Amniotic stem cell (primary cell): Measurements from ENCODE around the gene ERVFRD-1.
"Not testable (repeated sequence)": the region's sequence is repeated elsewhere in the genome, so short reads cannot be mapped to it uniquely, and the experiment has no call there.

Source experiments
- DNase-seq: peaks from one replicate; lab custom pipeline; 2025; lab: John Stamatoyannopoulos, UW

Gene ERVFRD-1

GRCh38 chr6:11091141-11091540 lies 20.4 kb downstream of the ERVFRD-1 start:
- DNase-seq: not testable (repeated sequence)

DNA sequence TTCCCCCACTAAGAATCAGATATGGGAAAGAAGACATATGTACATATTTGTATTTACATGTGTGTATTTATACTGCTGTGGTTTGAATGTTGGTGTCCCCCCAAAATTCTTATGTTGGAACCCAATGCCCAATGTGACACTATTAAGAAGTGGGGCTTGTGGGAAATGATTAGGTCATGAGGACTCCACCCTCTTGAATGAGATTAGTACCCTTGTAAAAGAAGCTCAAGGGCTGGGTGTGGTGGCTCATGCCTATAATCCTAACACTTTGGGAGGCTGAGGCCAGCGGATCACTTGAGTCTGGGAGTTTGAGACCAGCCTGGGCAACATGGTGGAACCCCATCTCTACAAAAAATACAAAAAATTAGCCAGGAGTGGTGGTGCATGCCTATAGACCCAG lies 21.8 kb downstream of the ERVFRD-1 start:
- DNase-seq: no peak

GRCh38 chr6:11087141-11087812 lies 24.2 kb downstream of the ERVFRD-1 start:
- DNase-seq: not testable (repeated sequence)

- DNase-seq: no peak
Observed at GRCh38 chr6:11085758-11086435, 25.6 kb downstream of the ERVFRD-1 start.

- no peak for DNase-seq
Observed at GRCh38 chr6:11083956-11084355, 27.6 kb downstream of the ERVFRD-1 start.

DNA sequence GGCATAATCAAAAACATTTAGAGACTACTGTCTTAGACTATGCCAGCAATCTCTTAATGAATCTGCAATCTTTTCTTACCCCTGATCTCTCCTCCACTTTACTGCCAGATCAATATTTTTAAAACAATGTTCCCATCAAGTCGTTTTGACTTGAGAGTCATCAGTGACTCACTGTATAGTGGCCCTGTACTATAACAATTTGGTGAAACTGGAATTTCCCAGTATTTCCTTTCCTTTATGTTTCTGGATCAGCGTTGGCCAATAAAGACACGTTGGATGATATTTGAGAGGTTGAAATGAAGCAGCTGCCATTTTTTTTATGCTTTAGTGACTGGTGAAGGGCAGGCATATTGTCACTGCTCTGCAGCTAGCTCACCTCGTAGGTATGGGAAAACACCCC lies 28.0 kb downstream of the ERVFRD-1 start:
- DNase-seq: no peak

DNA sequence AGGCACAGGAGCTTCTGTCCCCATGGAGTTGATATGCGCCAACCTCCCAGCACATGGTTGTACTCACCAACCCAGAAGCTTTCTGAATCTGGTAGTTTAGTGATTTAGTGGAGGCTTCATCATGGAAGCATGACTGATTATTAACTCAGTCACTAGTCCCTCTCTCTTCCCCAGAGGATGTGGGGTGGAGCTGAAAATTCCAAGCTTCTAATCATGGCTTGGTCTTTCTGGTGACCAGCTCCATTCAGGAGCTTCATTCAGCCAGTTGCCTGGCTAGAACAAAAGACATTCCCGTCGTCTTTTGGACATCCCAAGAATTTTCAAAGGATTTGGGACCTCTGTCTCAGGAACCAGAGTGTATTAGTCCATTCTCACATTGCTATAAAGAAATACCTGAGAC lies 31.2 kb downstream of the ERVFRD-1 start:
- no peak for DNase-seq

DNA sequence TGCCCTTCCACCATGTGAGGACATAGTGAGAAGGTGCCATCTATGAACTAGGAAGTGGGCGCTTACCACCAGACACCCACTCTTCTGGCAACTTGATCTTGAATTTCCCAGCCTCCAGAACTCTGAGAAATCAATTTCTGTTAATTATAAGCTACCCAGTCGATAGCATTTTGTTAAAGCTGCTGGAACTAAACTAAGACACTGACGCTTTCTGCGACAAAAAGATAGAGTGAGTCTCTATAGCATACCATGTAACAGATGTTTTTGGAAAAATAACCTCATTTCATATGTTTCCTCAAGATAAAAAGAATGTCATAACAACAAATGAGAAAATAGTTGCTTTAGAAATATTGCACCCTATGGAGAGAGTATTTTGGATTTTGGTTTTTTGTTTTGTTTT lies 33.3 kb downstream of the ERVFRD-1 start:
- DNase-seq: no peak

DNA sequence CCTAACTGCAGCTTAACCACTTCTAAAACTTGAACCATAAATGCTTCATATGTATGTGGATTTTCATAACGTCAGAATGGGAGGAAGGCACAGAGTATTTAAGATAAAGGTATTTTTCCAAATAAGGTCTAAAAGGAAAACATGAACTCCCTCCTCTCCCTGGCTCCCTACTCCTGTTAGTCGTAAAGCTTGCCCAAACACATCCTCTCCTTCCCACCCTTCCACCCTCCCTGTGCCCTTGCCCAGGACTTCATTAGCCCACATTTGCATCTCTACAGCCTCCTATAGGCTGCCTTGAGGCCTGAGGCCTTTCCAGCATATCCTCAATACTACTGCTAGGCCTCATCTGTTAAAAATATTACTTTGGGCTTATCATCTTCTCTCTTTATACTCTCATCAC lies 35.0 kb downstream of the ERVFRD-1 start:
- no peak for DNase-seq

DNA sequence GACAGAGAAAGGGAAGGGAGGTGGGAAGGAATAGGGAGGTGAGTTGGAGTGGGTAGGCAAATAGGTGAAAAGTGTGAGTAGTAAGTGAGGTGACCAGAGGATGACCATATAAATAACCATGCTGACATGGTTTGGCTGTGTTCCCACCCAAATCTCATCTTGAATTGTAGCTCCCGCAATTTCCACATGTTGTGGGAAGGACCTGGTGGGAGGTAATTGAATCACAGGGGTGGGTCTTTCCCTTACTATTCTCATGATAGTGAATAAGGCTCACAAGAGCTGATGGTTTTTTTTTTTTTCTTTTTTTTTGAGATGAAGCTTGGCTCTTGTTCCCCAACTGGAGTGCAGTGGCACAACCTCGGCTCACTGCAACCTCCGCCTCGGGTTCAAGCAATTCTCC lies 39.4 kb downstream of the ERVFRD-1 start:
- no peak for DNase-seq

GRCh38 chr6:11069760-11070159 lies 41.8 kb downstream of the ERVFRD-1 start:
- no peak for DNase-seq

GRCh38 chr6:11067348-11067747 lies 44.2 kb downstream of the ERVFRD-1 start:
- DNase-seq: no peak

- DNase-seq: no peak
Observed at GRCh38 chr6:11066505-11067347, 44.8 kb downstream of the ERVFRD-1 start.

DNA sequence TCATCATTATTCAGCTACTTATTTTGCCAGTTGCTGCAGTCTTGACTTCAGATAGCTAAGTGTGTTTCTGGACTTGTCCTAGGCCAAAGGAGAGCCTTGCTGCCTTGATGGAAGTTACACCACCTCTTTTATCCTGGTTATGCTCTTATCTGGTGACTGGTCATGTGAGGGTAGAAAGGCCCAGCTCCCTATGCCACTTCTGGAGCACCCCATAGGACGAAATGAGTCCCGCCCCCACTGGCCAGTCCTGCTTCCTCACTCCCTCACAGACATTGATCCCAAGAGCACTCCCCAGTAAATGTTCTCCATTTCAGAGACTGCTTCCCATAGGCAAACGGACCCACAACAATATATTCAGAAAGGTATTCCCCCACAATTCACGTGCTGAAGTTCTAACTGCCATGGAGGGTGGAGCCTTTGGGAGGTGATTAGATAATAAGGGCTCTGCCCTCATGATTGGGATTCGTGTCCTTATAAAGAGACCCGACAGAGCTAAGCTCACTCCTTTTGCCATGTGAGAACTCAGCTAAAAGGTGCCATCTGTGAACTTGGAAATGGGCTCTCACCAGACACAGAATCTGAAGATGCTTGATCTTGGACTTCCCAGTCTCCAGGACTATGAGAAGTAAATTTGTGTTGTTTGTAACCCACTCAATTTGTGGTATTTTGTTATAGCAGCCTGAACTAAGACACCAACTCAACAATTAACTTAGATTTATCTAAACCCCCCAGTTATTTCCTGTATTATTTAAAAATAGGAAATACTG lies 45.9 kb downstream of the ERVFRD-1 start:
- DNase-seq: no peak

DNA sequence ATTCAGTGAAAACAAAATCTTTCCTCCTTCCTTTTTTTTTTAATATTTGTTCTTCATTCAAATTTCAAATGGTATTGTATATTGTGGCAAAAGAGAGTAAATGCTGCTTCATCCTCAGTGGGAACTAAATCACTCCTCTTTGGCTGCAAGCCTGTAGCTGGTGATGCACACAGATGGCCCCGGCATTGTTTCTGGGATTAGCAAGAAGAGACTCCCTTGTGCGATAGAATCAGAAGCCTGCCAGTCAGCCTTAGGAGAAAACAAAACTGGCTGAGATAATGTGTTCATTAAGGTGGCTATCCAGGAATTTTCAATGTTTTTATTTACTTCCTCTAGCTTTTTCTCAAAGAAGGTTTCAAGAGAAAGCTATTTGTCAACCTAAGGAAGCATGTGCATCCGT lies 46.7 kb downstream of the ERVFRD-1 start:
- no peak for DNase-seq

GRCh38 chr6:11062715-11063114 lies 48.8 kb downstream of the ERVFRD-1 start:
- no peak for DNase-seq

GRCh38 chr6:11062083-11062482 lies 49.4 kb downstream of the ERVFRD-1 start:
- no peak for DNase-seq

DNA sequence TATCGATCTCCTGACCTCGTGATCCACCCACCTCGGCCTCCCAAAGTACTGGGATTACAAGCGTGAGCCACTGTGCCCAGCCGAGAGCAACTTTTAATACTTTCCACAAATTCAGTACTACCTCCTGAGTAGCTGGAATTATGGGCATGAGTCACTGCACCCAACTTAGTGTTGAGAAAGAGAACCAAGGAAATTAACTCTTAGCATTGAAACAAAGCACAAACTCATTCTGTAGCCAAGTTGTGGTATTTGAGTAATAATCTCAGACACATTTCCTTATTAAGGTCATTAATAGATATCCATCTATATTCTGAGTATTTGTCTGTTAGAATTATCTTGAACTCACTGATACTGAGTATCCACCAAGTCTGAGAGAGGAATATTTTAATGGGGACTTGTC lies 53.1 kb downstream of the ERVFRD-1 start:
- no peak for DNase-seq

DNA sequence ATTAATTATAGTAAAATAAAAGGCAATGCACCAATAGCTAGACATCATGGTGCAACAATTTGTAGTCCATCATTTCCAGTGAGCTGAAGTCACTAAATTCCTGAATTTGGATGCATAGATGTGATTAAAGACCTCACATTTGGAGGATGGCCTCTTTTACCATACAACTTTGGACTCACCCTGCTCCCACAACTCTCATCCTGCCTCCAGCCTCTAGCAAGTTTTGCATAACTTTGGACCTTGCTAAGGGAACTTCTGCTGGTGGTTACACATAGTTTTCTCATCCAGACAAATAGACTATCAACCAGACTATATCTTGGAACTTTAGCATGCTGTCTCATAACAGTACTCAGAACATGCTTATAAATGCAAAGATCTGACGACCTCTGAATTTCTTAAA lies 54.7 kb downstream of the ERVFRD-1 start:
- DNase-seq: no peak

- no peak for DNase-seq
Observed at GRCh38 chr6:11055127-11055627, 56.3 kb downstream of the ERVFRD-1 start.

DNA sequence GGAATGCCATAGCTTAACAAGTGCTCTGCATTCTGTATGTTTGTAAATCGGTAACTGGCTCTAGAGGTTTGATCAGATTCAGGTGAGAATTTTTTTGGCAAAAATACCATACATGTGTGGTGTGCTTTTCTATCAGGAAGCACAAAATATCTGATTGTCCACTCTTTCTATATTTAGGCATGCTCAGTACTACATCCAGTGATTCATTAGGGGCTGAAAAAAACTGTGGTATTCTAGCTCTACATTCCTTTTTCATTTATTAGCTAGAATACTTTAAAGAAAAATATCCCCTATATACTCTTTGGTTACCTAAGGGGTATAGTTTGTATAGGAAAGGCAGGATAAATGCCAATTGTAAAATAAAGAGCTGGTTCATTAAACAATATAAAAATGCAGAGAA lies 56.8 kb downstream of the ERVFRD-1 start:
- DNase-seq: no peak

DNA sequence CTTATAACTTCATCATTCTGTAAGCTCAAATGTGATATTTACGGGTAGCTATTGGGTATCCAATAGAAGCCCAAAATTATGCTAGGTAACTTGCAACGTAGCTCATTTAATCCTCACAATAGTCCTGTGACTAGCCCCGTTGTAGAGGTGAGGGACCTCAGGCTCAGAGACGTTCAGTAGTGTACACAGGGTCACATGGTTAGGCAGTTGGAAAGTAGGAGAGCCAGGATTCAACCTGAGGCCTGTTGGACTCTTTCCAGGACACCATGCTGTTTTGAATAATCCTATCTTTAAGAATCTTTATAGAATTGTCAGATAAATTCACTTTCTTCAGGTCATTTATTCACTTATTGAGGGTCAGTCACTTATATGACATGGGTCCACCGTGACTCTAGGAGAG lies 58.2 kb downstream of the ERVFRD-1 start:
- DNase-seq: no peak
